Vagina (tissue), 2 donors: ENCODE results near the gene PACSIN1. TPM values are rescaled to one million over a fixed set of nuclear protein-coding genes. Genes with fewer than 3 reads are reported as not detected.

Experiments used
- DNase-seq, 2 donors: peaks; one replicate each; pipeline ENCODE4 v3.0.0-alpha.2; 2017; ENCODE audit errors: extremely low spot score in 2 of 2
- H3K27ac ChIP-seq: fragments of 200-600 bp; sonication (generic); one replicate; pipeline ENCODE4 v1.5.1; 2019
- H3K27me3 ChIP-seq: fragments of 200-600 bp; sonication (generic); one replicate; pipeline ENCODE4 v1.5.1; 2019
- H3K36me3 ChIP-seq, 2 donors: fragments of 200-600 bp; sonication (generic); one replicate each; pipeline ENCODE4 v1.5.1; 2017 to 2019
- H3K4me1 ChIP-seq: fragments of 200-600 bp; sonication (generic); one replicate; pipeline ENCODE4 v1.5.1; 2019
- H3K4me3 ChIP-seq, 2 donors: fragments of 200-600 bp; sonication (generic); 1 replicate in 1 of 2; 2 replicates in 1 of 2; pipeline ENCODE4 v1.5.1; 2016 to 2019
- H3K9me3 ChIP-seq: fragments of 200-600 bp; sonication (generic); one replicate; pipeline ENCODE4 v1.5.1; 2019
- CTCF ChIP-seq, 3 experiments: fragments of 450-650 bp in 2 of 3; fragments of 200-600 bp in 1 of 3; sonication (generic) in 1 of 3; IDR thresholded peaks; one replicate each; pipeline ENCODE4 v1.5.1; 2017 to 2019; ENCODE audit warnings: antibody characterized with exemption in 3 of 3, mild to moderate bottlenecking in 2 of 3, moderate library complexity in 2 of 3
- POLR2AphosphoS5 ChIP-seq, 2 donors: sonication (generic); formaldehyde crosslinking; IDR thresholded peaks; one replicate each; pipeline ENCODE4 v1.9.0; 2017; ENCODE audit warnings: antibody characterized with exemption in 2 of 2, mild to moderate bottlenecking in 2 of 2, low read depth in 1 of 2; ENCODE audit not compliant: insufficient read depth in 1 of 2
- intact Hi-C: fragments of 100-400 bp; cut with DNase I; formaldehyde crosslinking; loops from one replicate; pipeline ENCODE4 v1.15.1; 2023
- total RNA-seq: library from RNA; depleted of rRNA; stranded (reverse); fragments of >200 nt; gene quantifications from one replicate; pipeline ENCODE4 v1.2.3, GENCODE V29; 2016

Gene PACSIN1
- total RNA-seq, 1 donor from 2014 or later = 0.74 TPM

- no peak for DNase-seq
- Histone ChIP-seq H3K36me3 (peaks cover 0 to 7% of the 10 kb centered on the region in 2 donors), H3K4me3 (no peak overlapping the region)
These were observed 118.2 kb downstream of the PACSIN1 start for GRCh38 chr6:34583861-34584604.

GRCh38 chr6:34584694-34585093 is 118.8 kb downstream of the PACSIN1 start:
- DNase-seq = no peak
- Histone ChIP-seq H3K27ac (no peak overlapping the region), H3K27me3 (no peaks in the 10 kb centered on the region), H3K9me3 (no peaks in the 10 kb centered on the region), H3K4me1 (no peaks in the 10 kb centered on the region), H3K36me3 (peaks cover 0 to 12% of the 10 kb centered on the region in 2 donors), H3K4me3 (no peak overlapping the region)
- TF ChIP-seq CTCF (IDR thresholded peaks at IDR 0.05) (no peak), POLR2AphosphoS5 (IDR thresholded peaks at IDR 0.05; ENCODE audit: insufficient read depth in 1 of 2, low read depth in 1 of 2) (no peak)
- intact Hi-C loops = no loop called here

More at GRCh38 chr6:34583861-34584604, 118.2 kb downstream of the PACSIN1 start:
- H3K9me3 ChIP-seq = no peaks in the 10 kb centered on the region
- H3K4me1 ChIP-seq = no peaks in the 10 kb centered on the region
- no peak for TF ChIP-seq POLR2AphosphoS5 (IDR thresholded peaks at IDR 0.05; ENCODE audit: insufficient read depth in 1 of 2, low read depth in 1 of 2)
- H3K27ac ChIP-seq = no peak overlapping the region
- no peaks in the 10 kb centered on the region for H3K27me3 ChIP-seq
- intact Hi-C loops = no loop called here

Other genes starting within 250 kb of the PACSIN1 start
- gene HMGA1, start 229.2 kb upstream of the PACSIN1 start, total RNA-seq = 65.6 TPM
- 22.3 TPM for gene SMIM29, start 217.1 kb upstream of the PACSIN1 start, total RNA-seq
- gene NUDT3, start 73.4 kb upstream of the PACSIN1 start, total RNA-seq = 27.0 TPM
- gene RPS10, start 40.0 kb upstream of the PACSIN1 start, total RNA-seq = 2,671 TPM
- gene SPDEF, start 90.3 kb downstream of the PACSIN1 start, total RNA-seq = not detected
- gene ILRUN, start 230.7 kb downstream of the PACSIN1 start, total RNA-seq = 48.4 TPM